H1 (cell line): ENCODE measurements around the gene ABCC6.

Experiments used
- EZH2 ChIP-seq: fragments of 200-600 bp; sonication (generic); IDR thresholded peaks from 2 replicates; pipeline ENCODE4 v1.7.1; 2012; ENCODE audit warnings: low read depth, mild to moderate bottlenecking, moderate library complexity, low read length, inconsistent platforms; ENCODE audit not compliant: severe bottlenecking
- POLR2A ChIP-seq, 2 experiments: IDR thresholded peaks; 1 replicate in 1 of 2; 2 replicates in 1 of 2; pipeline ENCODE4 v1.6.1; 2011; ENCODE audit warnings: low read depth in 2 of 2, low read length in 2 of 2, mild to moderate bottlenecking in 2 of 2; ENCODE audit errors: control extremely low read depth in 1 of 2
- TAF1 ChIP-seq: IDR thresholded peaks from 2 replicates; pipeline ENCODE4 v1.6.1; 2011; ENCODE audit warnings: mild to moderate bottlenecking, low read depth, low read length
- TF ChIP-seq, protein P1 (sequence below), 3 experiments: IDR thresholded peaks; 1 replicate in 2 of 3; 2 replicates in 1 of 3; pipeline versions ENCODE4 v1.5.1 to v1.6.1; 2011; ENCODE audit warnings: low read length in 3 of 3, mild to moderate bottlenecking in 3 of 3, inconsistent platforms in 2 of 3, low read depth in 1 of 3, moderate library complexity in 1 of 3; ENCODE audit not compliant: insufficient read depth in 1 of 3; ENCODE audit errors: control extremely low read depth in 1 of 3
- TF ChIP-seq, protein P2 (sequence below): IDR thresholded peaks from 2 replicates; pipeline ENCODE4 v1.6.1; 2012; ENCODE audit warnings: inconsistent platforms

DNA sequence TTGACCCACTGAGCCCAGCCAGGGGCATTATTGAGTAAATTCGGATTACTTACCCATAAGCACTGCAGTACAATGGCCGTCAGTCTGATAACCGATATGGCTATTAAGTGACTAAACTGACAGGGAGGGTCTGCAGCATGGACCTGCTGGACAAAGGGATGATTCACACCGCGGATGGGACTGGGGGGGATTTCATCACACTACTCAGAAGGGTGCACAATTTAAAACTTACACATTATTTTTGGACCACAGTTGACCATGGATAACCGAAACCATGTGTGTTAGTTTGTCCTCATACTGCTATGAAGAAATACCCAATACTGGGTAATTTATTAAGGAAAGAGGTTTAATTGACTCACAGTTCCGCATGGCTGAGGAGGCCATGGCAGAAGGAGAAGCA is 106.5 kb downstream of the ABCC6 start:
- TF ChIP-seq, protein P1, sequence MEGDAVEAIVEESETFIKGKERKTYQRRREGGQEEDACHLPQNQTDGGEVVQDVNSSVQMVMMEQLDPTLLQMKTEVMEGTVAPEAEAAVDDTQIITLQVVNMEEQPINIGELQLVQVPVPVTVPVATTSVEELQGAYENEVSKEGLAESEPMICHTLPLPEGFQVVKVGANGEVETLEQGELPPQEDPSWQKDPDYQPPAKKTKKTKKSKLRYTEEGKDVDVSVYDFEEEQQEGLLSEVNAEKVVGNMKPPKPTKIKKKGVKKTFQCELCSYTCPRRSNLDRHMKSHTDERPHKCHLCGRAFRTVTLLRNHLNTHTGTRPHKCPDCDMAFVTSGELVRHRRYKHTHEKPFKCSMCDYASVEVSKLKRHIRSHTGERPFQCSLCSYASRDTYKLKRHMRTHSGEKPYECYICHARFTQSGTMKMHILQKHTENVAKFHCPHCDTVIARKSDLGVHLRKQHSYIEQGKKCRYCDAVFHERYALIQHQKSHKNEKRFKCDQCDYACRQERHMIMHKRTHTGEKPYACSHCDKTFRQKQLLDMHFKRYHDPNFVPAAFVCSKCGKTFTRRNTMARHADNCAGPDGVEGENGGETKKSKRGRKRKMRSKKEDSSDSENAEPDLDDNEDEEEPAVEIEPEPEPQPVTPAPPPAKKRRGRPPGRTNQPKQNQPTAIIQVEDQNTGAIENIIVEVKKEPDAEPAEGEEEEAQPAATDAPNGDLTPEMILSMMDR (IDR thresholded peaks at IDR 0.05; ENCODE audit: control extremely low read depth in 1 of 3, insufficient read depth in 1 of 3, low read depth in 1 of 3, low read length in 3 of 3), result no peak
- TF ChIP-seq EZH2, result no peak
- no peak for TF ChIP-seq TAF1
- TF ChIP-seq, protein P2, sequence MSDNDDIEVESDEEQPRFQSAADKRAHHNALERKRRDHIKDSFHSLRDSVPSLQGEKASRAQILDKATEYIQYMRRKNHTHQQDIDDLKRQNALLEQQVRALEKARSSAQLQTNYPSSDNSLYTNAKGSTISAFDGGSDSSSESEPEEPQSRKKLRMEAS, result no peak
- TF ChIP-seq POLR2A (IDR thresholded peaks at IDR 0.05; ENCODE audit: control extremely low read depth in 1 of 2, low read depth in 2 of 2, low read length in 2 of 2), result no peak
